PC-3 (cell line): Measurements from ENCODE around the gene IGF2BP2.
"Not testable (repeated sequence)": the region's sequence is repeated elsewhere in the genome, so short reads cannot be mapped to it uniquely, and the experiment has no call there.

Experiments
- EZH2 ChIP-seq: fragments of 300-600 bp; sonication (generic); IDR thresholded peaks from one replicate; pipeline ENCODE4 v1.6.1; 2017; ENCODE audit warnings: antibody characterized with exemption, mild to moderate bottlenecking, low read length; ENCODE audit not compliant: unreplicated experiment
- TF ChIP-seq, protein P1 (sequence below): fragments of 300-600 bp; sonication (generic); conservative IDR thresholded peaks from 2 replicates; pipeline ENCODE4 v1.5.1; 2017; ENCODE audit warnings: antibody characterized with exemption, low read depth, mild to moderate bottlenecking, low read length

DNA sequence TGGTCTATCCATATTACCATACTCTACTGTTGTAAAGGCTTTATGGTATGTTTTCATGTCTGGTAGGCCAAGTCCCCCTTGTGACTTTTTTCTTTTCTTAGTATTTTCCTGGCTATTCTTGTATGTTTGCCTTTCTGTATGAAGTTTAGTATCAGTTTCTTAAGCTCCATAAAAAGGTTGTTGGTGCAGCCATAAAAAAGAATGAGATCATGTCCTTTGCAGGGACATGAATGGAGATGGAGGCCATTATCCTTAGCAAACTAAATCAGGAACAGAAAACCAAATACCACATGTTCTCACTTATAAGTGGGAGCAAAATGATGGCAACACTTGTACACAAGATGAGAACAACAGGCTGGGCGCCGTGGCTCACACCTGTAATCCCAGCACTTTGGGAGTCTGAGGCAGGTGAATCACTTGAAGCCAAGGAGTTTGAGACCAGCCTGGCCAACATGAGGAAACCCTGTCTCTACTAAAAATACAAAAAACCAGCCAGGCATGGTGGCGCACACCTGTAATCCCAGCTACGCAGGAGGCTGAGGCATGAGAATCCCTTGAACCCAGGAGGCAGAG, 13.7 kb upstream of the IGF2BP2 start:
- TF ChIP-seq, protein P1, sequence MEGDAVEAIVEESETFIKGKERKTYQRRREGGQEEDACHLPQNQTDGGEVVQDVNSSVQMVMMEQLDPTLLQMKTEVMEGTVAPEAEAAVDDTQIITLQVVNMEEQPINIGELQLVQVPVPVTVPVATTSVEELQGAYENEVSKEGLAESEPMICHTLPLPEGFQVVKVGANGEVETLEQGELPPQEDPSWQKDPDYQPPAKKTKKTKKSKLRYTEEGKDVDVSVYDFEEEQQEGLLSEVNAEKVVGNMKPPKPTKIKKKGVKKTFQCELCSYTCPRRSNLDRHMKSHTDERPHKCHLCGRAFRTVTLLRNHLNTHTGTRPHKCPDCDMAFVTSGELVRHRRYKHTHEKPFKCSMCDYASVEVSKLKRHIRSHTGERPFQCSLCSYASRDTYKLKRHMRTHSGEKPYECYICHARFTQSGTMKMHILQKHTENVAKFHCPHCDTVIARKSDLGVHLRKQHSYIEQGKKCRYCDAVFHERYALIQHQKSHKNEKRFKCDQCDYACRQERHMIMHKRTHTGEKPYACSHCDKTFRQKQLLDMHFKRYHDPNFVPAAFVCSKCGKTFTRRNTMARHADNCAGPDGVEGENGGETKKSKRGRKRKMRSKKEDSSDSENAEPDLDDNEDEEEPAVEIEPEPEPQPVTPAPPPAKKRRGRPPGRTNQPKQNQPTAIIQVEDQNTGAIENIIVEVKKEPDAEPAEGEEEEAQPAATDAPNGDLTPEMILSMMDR: not testable (repeated sequence)
- TF ChIP-seq EZH2: not testable (repeated sequence)
